Astrocyte (in vitro differentiated cells and primary cell): ENCODE data around the gene LCE3B. TPM values are rescaled to one million over a fixed set of nuclear protein-coding genes. Genes with fewer than 3 reads are reported as not detected.

Experiments used
- DNase-seq: peaks from one replicate; pipeline ENCODE4 v3.0.0-alpha.2; 2010; ENCODE audit warnings: low read depth
- FAIRE-seq: peaks from 2 replicates; lab custom pipeline; 2011; peaks lifted over from hg19 to GRCh38; lab: Jason Lieb, UNC
- H2AFZ ChIP-seq: 2 replicates; pipeline ENCODE4 v1.6.0; 2012; ENCODE audit warnings: low read depth, low read length, inconsistent platforms
- H3K27ac ChIP-seq: 2 replicates; pipeline ENCODE4 v1.5.1; 2011; ENCODE audit warnings: low read depth, low read length, inconsistent platforms
- H3K27me3 ChIP-seq: 2 replicates; pipeline ENCODE4 v1.6.0; 2011; ENCODE audit warnings: low read length, inconsistent platforms; ENCODE audit not compliant: insufficient read depth
- H3K36me3 ChIP-seq: 2 replicates; pipeline ENCODE4 v1.5.1; 2011; ENCODE audit warnings: low read length, inconsistent platforms; ENCODE audit not compliant: insufficient read depth
- H3K4me1 ChIP-seq: 2 replicates; pipeline ENCODE4 v1.5.1; 2011; ENCODE audit warnings: low read length, inconsistent platforms; ENCODE audit not compliant: insufficient read depth
- H3K4me2 ChIP-seq: 2 replicates; pipeline ENCODE4 v1.6.0; 2012; ENCODE audit warnings: low read length, inconsistent platforms
- H3K4me3 ChIP-seq: 2 replicates; pipeline ENCODE4 v1.5.1; 2011; ENCODE audit warnings: low read depth, mild to moderate bottlenecking, low read length, inconsistent platforms; ENCODE audit not compliant: insufficient read depth
- H3K79me2 ChIP-seq: 2 replicates; pipeline ENCODE4 v1.6.0; 2012; ENCODE audit warnings: mild to moderate bottlenecking, low read length, inconsistent platforms; ENCODE audit not compliant: insufficient read depth
- H3K9ac ChIP-seq: 2 replicates; pipeline ENCODE4 v1.6.0; 2012; ENCODE audit warnings: mild to moderate bottlenecking, low read length, inconsistent platforms
- H3K9me3 ChIP-seq: 2 replicates; pipeline ENCODE4 v1.5.1; 2012; ENCODE audit warnings: low read depth, mild to moderate bottlenecking, low read length, inconsistent platforms; ENCODE audit not compliant: insufficient read depth
- H4K20me1 ChIP-seq: 2 replicates; pipeline ENCODE4 v1.6.0; 2012; ENCODE audit warnings: low read length, inconsistent platforms; ENCODE audit not compliant: insufficient read depth
- H3K27ac Mint-ChIP-seq: one replicate; pipeline ENCODE4 v1.8.0; 2021; ENCODE audit warnings: mild to moderate bottlenecking, mixed read lengths; ENCODE audit not compliant: unreplicated experiment
- H3K27me3 Mint-ChIP-seq: one replicate; pipeline ENCODE4 v1.8.0; 2021; ENCODE audit warnings: low read depth, mixed read lengths; ENCODE audit not compliant: unreplicated experiment
- H3K36me3 Mint-ChIP-seq: one replicate; pipeline ENCODE4 v1.8.0; 2021; ENCODE audit warnings: low read depth, mixed read lengths; ENCODE audit not compliant: unreplicated experiment
- H3K4me1 Mint-ChIP-seq: one replicate; pipeline ENCODE4 v1.8.0; 2021; ENCODE audit warnings: low read depth, mixed read lengths; ENCODE audit not compliant: unreplicated experiment
- H3K4me3 Mint-ChIP-seq: one replicate; pipeline ENCODE4 v1.8.0; 2021; ENCODE audit warnings: mild to moderate bottlenecking, moderate library complexity, mixed read lengths; ENCODE audit not compliant: unreplicated experiment
- H3K9me3 Mint-ChIP-seq: one replicate; pipeline ENCODE4 v1.8.0; 2021; ENCODE audit warnings: mild to moderate bottlenecking, mixed read lengths; ENCODE audit not compliant: unreplicated experiment
- CTCF ChIP-seq: IDR thresholded peaks from 2 replicates; pipeline ENCODE4 v1.5.1; 2011; ENCODE audit warnings: low read depth, mild to moderate bottlenecking, inconsistent platforms, low read length, moderate library complexity; ENCODE audit not compliant: insufficient read depth
- EZH2 ChIP-seq: IDR thresholded peaks from 2 replicates; pipeline ENCODE4 v1.6.1; 2012; ENCODE audit warnings: mild to moderate bottlenecking, low read length, inconsistent platforms; ENCODE audit not compliant: insufficient read depth
- total RNA-seq: library from RNA; stranded (reverse); gene quantifications from 2 replicates; pipeline ENCODE4 v1.2.1, GENCODE V29; 2021

Gene LCE3B
- total RNA-seq, 1 donor from 2014 or later: not detected

DNA sequence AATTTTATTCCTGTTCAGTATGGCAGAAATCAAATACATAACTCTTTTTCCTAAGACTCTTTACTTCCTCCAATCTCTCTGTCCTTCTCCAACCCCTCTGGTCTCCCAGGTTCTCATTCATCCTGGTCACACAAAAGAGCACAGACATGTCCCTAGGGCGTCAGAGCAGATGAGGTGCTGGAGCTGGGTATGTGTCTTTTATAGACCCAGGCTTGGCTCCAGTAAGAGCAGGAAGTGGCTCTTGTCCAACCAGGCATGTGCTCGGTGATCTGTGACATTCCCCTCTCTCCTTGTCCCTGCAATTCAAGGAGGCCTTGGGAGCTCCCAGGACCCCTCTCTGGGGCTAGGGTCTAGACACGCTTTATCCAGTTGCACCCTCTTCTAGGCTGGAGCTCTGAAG, 31.5 kb downstream of the LCE3B start:
- Mint-ChIP-seq H3K4me1 (no peaks in the 10 kb centered on the region), H3K36me3 (no peaks in the 10 kb centered on the region), H3K27ac (no peak overlapping the region), H3K4me3 (no peak overlapping the region), H3K27me3 (peaks cover 13% of the 10 kb centered on the region), H3K9me3 (peaks cover 2% of the 10 kb centered on the region)
- Histone ChIP-seq H3K27ac (no peak overlapping the region), H4K20me1 (no peaks in the 10 kb centered on the region), H3K9me3 (no peaks in the 10 kb centered on the region), H2AFZ (no peak overlapping the region), H3K4me1 (no peaks in the 10 kb centered on the region), H3K4me3 (no peak overlapping the region), H3K79me2 (no peaks in the 10 kb centered on the region), H3K9ac (no peak overlapping the region), H3K36me3 (no peaks in the 10 kb centered on the region), H3K27me3 (no peaks in the 10 kb centered on the region), H3K4me2 (no peak overlapping the region)
- DNase-seq (no peak), FAIRE-seq (no peak)
- TF ChIP-seq CTCF (no peak), EZH2 (no peak)

DNA sequence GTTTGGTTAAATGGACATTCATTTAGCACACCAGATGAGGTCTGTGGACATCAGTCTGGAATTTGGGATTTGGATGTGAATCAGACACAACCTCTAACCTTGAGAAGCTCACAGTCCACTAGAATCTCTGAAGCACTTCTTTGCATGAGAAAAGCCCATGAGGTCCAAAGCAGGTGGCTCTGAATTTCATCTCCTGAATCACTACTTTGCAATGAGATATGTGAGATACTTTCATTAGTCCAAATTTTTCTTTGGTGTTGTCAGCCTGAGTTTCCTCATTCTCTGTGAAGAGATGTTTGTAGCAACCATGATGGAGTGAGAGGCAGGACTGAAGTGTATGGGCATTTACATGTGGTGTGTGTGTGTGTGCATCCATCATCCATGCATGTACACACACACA, 33.0 kb downstream of the LCE3B start:
- H3K36me3 Mint-ChIP-seq: no peaks in the 10 kb centered on the region
- Histone ChIP-seq H3K27me3 (no peaks in the 10 kb centered on the region), H3K9ac (no peak overlapping the region), H3K79me2 (no peaks in the 10 kb centered on the region), H3K4me1 (no peaks in the 10 kb centered on the region), H2AFZ (no peak overlapping the region), H4K20me1 (no peaks in the 10 kb centered on the region), H3K27ac (no peak overlapping the region), H3K4me2 (no peak overlapping the region), H3K36me3 (no peaks in the 10 kb centered on the region), H3K4me3 (no peak overlapping the region), H3K9me3 (no peaks in the 10 kb centered on the region)
- peaks cover 13% of the 10 kb centered on the region for H3K27me3 Mint-ChIP-seq
- no peak overlapping the region for H3K27ac Mint-ChIP-seq
- H3K4me1 Mint-ChIP-seq: no peaks in the 10 kb centered on the region
- H3K9me3 Mint-ChIP-seq: peaks cover 2% of the 10 kb centered on the region
- no peak for TF ChIP-seq CTCF
- no peak for TF ChIP-seq EZH2
- no peak overlapping the region for H3K4me3 Mint-ChIP-seq
- FAIRE-seq (no peak), DNase-seq (no peak)

DNA sequence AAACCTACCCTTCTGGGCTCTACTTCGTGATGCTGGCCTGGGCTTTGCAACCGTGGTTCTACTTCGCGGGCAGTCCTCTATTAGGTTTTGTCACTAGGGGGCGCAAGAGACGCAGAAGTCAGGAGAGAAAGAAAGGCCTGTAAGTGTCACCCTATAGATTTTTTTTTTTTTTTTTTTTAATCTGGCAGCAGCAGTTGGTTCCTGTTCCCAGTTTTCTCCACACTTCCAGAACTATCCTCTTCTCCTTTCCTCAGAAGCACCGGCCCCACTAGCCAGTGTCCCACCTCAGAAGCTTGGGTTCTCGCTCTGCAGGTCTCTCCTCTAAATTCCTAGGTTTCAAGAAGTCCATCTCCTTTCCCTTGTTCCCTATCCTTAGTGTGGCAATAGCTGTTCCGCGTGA, 40.5 kb downstream of the LCE3B start:
- no peak overlapping the region for H3K27ac ChIP-seq
- no peak overlapping the region for H2AFZ ChIP-seq
- Mint-ChIP-seq H3K9me3 (no peaks in the 10 kb centered on the region), H3K27me3 (peaks cover 3% of the 10 kb centered on the region), H3K4me1 (no peaks in the 10 kb centered on the region), H3K4me3 (no peak overlapping the region), H3K27ac (no peak overlapping the region), H3K36me3 (no peaks in the 10 kb centered on the region)
- H3K9ac ChIP-seq: no peak overlapping the region
- no peak overlapping the region for H3K4me2 ChIP-seq
- H3K79me2 ChIP-seq: no peaks in the 10 kb centered on the region
- H4K20me1 ChIP-seq: no peaks in the 10 kb centered on the region
- no peaks in the 10 kb centered on the region for H3K36me3 ChIP-seq
- DNase-seq: no peak
- H3K9me3 ChIP-seq: no peaks in the 10 kb centered on the region
- H3K4me3 ChIP-seq: no peak overlapping the region
- no peaks in the 10 kb centered on the region for H3K27me3 ChIP-seq
- TF ChIP-seq EZH2: no peak
- TF ChIP-seq CTCF: peak; percentile 55
- no peak for FAIRE-seq
- no peaks in the 10 kb centered on the region for H3K4me1 ChIP-seq
